HL-60 (cell line): ENCODE data around the gene STX8.

ENCODE experiments used
- GABPA ChIP-seq: IDR thresholded peaks from 2 replicates; pipeline ENCODE4 v1.6.1; 2012; ENCODE audit warnings: low read depth
- POLR2AphosphoS5 ChIP-seq: IDR thresholded peaks from 2 replicates; pipeline ENCODE4 v1.6.1; 2012; ENCODE audit warnings: low read depth
- SPI1 ChIP-seq: IDR thresholded peaks from 2 replicates; pipeline ENCODE4 v1.6.1; 2012; ENCODE audit warnings: low read depth, mild to moderate bottlenecking, borderline replicate concordance
- TF ChIP-seq, protein P1 (sequence below): IDR thresholded peaks from one replicate; pipeline ENCODE4 v1.5.1; 2011; ENCODE audit warnings: low read length, control low read depth, inconsistent platforms; ENCODE audit not compliant: insufficient read depth
- TF ChIP-seq, protein P2 (sequence below): IDR thresholded peaks from 2 replicates; pipeline ENCODE4 v1.6.1; 2012; ENCODE audit warnings: low read depth; ENCODE audit not compliant: insufficient replicate concordance

DNA sequence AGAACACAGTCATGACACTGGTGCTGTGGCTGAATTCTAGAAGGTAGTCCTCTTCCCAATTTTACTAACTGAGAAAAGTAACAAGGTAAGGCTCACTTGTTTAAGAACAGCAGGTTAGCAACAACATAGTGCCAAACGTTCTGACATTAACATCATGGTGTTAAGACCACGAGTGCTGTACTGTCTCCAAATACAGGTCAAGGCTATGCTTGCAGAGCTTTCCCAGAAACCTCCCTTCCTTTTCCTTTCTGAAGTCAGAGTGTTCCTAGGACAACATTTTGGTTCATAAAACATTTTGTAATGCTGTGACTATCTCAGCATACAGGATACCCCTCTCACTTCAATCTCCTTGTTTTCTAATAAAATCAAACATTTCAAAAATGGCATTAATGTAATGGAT, 144.0 kb downstream of the STX8 start:
- TF ChIP-seq, protein P1, sequence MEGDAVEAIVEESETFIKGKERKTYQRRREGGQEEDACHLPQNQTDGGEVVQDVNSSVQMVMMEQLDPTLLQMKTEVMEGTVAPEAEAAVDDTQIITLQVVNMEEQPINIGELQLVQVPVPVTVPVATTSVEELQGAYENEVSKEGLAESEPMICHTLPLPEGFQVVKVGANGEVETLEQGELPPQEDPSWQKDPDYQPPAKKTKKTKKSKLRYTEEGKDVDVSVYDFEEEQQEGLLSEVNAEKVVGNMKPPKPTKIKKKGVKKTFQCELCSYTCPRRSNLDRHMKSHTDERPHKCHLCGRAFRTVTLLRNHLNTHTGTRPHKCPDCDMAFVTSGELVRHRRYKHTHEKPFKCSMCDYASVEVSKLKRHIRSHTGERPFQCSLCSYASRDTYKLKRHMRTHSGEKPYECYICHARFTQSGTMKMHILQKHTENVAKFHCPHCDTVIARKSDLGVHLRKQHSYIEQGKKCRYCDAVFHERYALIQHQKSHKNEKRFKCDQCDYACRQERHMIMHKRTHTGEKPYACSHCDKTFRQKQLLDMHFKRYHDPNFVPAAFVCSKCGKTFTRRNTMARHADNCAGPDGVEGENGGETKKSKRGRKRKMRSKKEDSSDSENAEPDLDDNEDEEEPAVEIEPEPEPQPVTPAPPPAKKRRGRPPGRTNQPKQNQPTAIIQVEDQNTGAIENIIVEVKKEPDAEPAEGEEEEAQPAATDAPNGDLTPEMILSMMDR, result no peak
- TF ChIP-seq GABPA (no peak), POLR2AphosphoS5 (no peak), SPI1 (no peak)
- TF ChIP-seq, protein P2, sequence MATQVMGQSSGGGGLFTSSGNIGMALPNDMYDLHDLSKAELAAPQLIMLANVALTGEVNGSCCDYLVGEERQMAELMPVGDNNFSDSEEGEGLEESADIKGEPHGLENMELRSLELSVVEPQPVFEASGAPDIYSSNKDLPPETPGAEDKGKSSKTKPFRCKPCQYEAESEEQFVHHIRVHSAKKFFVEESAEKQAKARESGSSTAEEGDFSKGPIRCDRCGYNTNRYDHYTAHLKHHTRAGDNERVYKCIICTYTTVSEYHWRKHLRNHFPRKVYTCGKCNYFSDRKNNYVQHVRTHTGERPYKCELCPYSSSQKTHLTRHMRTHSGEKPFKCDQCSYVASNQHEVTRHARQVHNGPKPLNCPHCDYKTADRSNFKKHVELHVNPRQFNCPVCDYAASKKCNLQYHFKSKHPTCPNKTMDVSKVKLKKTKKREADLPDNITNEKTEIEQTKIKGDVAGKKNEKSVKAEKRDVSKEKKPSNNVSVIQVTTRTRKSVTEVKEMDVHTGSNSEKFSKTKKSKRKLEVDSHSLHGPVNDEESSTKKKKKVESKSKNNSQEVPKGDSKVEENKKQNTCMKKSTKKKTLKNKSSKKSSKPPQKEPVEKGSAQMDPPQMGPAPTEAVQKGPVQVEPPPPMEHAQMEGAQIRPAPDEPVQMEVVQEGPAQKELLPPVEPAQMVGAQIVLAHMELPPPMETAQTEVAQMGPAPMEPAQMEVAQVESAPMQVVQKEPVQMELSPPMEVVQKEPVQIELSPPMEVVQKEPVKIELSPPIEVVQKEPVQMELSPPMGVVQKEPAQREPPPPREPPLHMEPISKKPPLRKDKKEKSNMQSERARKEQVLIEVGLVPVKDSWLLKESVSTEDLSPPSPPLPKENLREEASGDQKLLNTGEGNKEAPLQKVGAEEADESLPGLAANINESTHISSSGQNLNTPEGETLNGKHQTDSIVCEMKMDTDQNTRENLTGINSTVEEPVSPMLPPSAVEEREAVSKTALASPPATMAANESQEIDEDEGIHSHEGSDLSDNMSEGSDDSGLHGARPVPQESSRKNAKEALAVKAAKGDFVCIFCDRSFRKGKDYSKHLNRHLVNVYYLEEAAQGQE, result no peak
